HL-60 (cell line): ENCODE measurements around the gene JKAMP.

ENCODE experiments used
- DNase-seq, 2 experiments: peaks; one replicate each; pipeline ENCODE4 v3.0.0-alpha.2; 2010 to 2020; ENCODE audit warnings: low read depth in 1 of 2, low spot score in 1 of 2
- H3K27ac ChIP-seq: fragments of 250-450 bp; sonication (Bioruptor Pico); replicated peaks from 2 replicates; pipeline ENCODE4 v1.5.1; 2020; ENCODE audit warnings: mild to moderate bottlenecking, moderate library complexity
- H3K27me3 ChIP-seq: fragments of 250-450 bp; sonication (Bioruptor Pico); 2 replicates; pipeline ENCODE4 v1.5.1; 2021; ENCODE audit warnings: mild to moderate bottlenecking, moderate library complexity; ENCODE audit not compliant: insufficient read depth, poor library complexity, severe bottlenecking
- H3K4me3 ChIP-seq: replicated peaks from 2 replicates; pipeline ENCODE4 v1.5.1; 2011; ENCODE audit warnings: mild to moderate bottlenecking, control low read depth, low read length; ENCODE audit not compliant: insufficient read depth
- CTCF ChIP-seq: IDR thresholded peaks from one replicate; pipeline ENCODE4 v1.5.1; 2011; ENCODE audit warnings: low read length, control low read depth, inconsistent platforms; ENCODE audit not compliant: insufficient read depth
- GABPA ChIP-seq: IDR thresholded peaks from 2 replicates; pipeline ENCODE4 v1.6.1; 2012; ENCODE audit warnings: low read depth
- POLR2AphosphoS5 ChIP-seq: IDR thresholded peaks from 2 replicates; pipeline ENCODE4 v1.6.1; 2012; ENCODE audit warnings: low read depth
- REST ChIP-seq: IDR thresholded peaks from 2 replicates; pipeline ENCODE4 v1.6.1; 2012; ENCODE audit warnings: low read depth; ENCODE audit not compliant: insufficient replicate concordance
- SPI1 ChIP-seq: IDR thresholded peaks from 2 replicates; pipeline ENCODE4 v1.6.1; 2012; ENCODE audit warnings: low read depth, mild to moderate bottlenecking, borderline replicate concordance

The JKAMP gene

GRCh38 chr14:59483363-59483762 lies 954 bp upstream of the JKAMP start:
- peak overlapping the region; percentile 73 for H3K4me3 ChIP-seq
- TF ChIP-seq REST (no peak), SPI1 (no peak), GABPA (no peak), CTCF (no peak), POLR2AphosphoS5 (no peak)
- H3K27me3 ChIP-seq = no peaks in the 10 kb centered on the region
- peak overlapping the region; percentile 95 for H3K27ac ChIP-seq
- DNase-seq = no peak

GRCh38 chr14:59484639-59485175 lies 390 bp downstream of the JKAMP start:
- Histone ChIP-seq H3K27ac (peak overlapping the region; percentile 95), H3K27me3 (no peaks in the 10 kb centered on the region), H3K4me3 (peak overlapping the region; percentile 73)
- peak in 1 of 2 experiments; percentile 51 for DNase-seq
- TF ChIP-seq REST (no peak), POLR2AphosphoS5 (no peak), SPI1 (no peak), CTCF (no peak), GABPA (no peak)

GRCh38 chr14:59490756-59491155 lies 6.4 kb downstream of the JKAMP start:
- TF ChIP-seq REST = no peak
- TF ChIP-seq POLR2AphosphoS5 = no peak
- TF ChIP-seq CTCF = no peak
- TF ChIP-seq SPI1 = no peak
- no peak for TF ChIP-seq GABPA

More at GRCh38 chr14:59490756-59491155, 6.4 kb downstream of the JKAMP start:
- no peak for DNase-seq
- Histone ChIP-seq H3K4me3 (no peak overlapping the region), H3K27ac (no peak overlapping the region), H3K27me3 (no peaks in the 10 kb centered on the region)
